GM12891 (cell line): Measurements from ENCODE around the gene GRK3.
"Not testable (repeated sequence)": the region's sequence is repeated elsewhere in the genome, so short reads cannot be mapped to it uniquely, and the experiment has no call there.

Experiments used
- DNase-seq: peaks from one replicate; pipeline ENCODE4 v3.0.0; 2011; ENCODE audit warnings: low spot score; ENCODE audit not compliant: insufficient read length
- FAIRE-seq: peaks from 2 replicates; lab custom pipeline; 2011; peaks lifted over from hg19 to GRCh38; lab: Jason Lieb, UNC
- PAX5 ChIP-seq: IDR thresholded peaks from 2 replicates; pipeline ENCODE4 v1.6.1; 2011; ENCODE audit warnings: low read length, moderate library complexity, mild to moderate bottlenecking; ENCODE audit not compliant: insufficient read depth, severe bottlenecking
- POLR2A ChIP-seq: IDR thresholded peaks from 2 replicates; pipeline ENCODE4 v1.6.1; 2011; ENCODE audit warnings: low read depth, low read length, control low read depth
- POLR2AphosphoS5 ChIP-seq: IDR thresholded peaks from 2 replicates; pipeline ENCODE4 v1.6.1; 2011; ENCODE audit warnings: low read depth, low read length, control low read depth
- POU2F2 ChIP-seq: IDR thresholded peaks from 2 replicates; pipeline ENCODE4 v1.6.1; 2011; ENCODE audit warnings: low read depth, mild to moderate bottlenecking, control low read depth, low read length, moderate library complexity
- SPI1 ChIP-seq: IDR thresholded peaks from 2 replicates; pipeline ENCODE4 v1.6.1; 2011; ENCODE audit warnings: low read depth, low read length, control low read depth
- TAF1 ChIP-seq: IDR thresholded peaks from 2 replicates; pipeline ENCODE4 v1.6.1; 2011; ENCODE audit warnings: low read depth, low read length, control low read depth

The GRK3 gene

DNA sequence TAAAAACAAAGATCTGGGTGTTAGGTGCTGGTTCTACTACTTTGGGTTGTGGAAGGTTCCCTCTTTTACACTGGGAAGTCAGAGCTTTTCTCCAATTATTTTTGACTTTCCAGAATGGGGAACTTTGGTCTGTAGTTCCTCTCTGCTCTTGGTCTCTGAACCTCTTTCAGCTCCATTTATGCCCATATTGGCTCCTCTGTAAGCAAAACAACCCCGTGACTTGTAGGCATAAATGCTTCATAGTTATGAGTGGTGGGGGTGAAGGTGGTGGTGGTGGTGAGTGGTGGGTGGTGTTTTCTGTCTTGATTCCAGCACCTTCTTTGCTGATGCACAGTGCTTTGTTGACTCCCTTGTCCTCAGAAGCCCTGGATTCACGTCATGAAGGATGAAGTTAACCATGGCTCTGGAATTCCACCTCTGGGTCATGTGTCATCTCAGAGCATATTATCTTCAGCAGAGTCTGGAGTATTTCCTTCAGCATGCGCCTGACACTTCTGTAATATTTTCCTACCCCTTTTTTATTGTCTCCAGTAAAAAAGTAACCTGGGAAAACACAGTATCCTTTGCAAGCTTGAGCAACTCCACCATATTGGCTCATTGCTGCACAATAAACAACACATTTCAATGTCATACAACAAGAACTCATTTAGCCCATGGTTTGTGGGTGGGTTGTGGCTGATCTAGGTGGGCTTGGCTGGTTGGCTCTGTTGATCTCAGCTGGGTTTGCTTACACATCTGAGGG lies 24.1 kb upstream of the GRK3 start:
- DNase-seq (no peak), FAIRE-seq (no peak)
- no peak for TF ChIP-seq POLR2A
- TF ChIP-seq SPI1: no peak
- TF ChIP-seq PAX5: no peak
- TF ChIP-seq TAF1: no peak
- no peak for TF ChIP-seq POU2F2
- TF ChIP-seq POLR2AphosphoS5: no peak

DNA sequence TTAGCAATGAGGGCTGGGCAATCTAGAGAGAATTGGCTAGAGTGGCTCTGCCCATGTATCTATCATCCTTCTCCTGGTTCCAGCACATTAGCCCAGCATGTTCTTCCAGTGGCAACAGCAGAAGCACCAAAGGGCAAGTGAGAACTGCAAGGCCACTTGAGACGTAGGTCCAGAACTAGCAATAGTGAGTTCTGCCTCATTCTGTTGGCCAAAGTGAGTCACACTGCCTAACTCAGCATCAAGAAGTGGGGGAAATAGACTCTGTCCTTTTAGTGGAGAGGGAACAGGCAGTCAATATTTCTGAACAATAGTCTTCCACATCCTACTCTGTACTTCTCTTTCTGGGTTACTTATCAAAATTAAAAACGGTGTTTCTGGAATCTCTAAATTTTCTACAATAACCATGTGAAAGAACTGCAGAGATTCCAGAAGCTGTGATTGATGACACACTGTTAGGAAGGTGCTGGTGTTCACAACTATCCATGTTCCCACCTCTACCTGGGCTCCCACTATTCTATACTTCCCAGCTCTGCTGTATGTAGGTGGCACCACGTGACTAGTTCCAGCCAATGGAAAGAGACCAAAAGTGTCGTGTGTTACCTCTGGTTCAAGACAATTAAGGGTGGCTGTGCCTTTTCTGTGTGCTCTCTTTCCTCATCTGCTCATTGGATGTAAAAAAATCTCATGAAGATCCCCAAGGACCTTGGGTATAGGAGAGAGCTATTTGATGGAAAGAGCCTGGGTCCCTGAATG lies 23.4 kb upstream of the GRK3 start:
- FAIRE-seq: no peak
- DNase-seq: no peak

GRCh38 chr22:25542191-25542590 lies 22.3 kb upstream of the GRK3 start:
- DNase-seq (no peak), FAIRE-seq (no peak)
- TF ChIP-seq TAF1 (no peak), SPI1 (no peak), PAX5 (no peak), POU2F2 (no peak), POLR2A (no peak), POLR2AphosphoS5 (no peak)

More for the DNA sequence above, 23.4 kb upstream of the GRK3 start:
- no peak for TF ChIP-seq POLR2A
- TF ChIP-seq POU2F2: no peak
- no peak for TF ChIP-seq PAX5

GRCh38 chr22:25542720-25543402 lies 21.6 kb upstream of the GRK3 start:
- no peak for DNase-seq
- TF ChIP-seq POLR2A (no peak), POU2F2 (no peak), SPI1 (no peak), PAX5 (no peak), TAF1 (no peak), POLR2AphosphoS5 (no peak)
- FAIRE-seq: no peak

DNA sequence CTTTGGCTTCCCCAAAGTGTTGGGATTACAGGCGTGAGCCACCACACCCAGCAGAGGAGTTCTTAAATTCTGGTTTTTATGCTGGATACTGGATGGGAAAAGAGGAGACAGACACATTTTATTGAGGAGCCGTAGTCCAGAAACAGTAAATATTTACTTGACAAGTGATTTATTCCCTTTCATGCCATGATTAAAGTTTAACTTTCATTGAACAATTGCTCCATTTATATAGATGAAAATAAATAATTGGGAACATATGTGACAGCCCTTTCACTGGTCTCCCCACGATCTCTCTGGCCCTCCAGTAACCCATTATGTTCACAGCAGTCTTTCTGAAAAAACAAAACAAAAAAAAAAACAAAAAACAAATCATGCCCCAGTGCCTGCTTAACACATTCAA lies 19.3 kb upstream of the GRK3 start:
- TF ChIP-seq POLR2AphosphoS5: no peak
- no peak for TF ChIP-seq PAX5
- no peak for TF ChIP-seq POLR2A
- TF ChIP-seq SPI1: no peak
- TF ChIP-seq TAF1: no peak
- no peak for TF ChIP-seq POU2F2
- FAIRE-seq (no peak), DNase-seq (no peak)

- TF ChIP-seq POLR2A: no peak
- TF ChIP-seq POLR2AphosphoS5: no peak
- no peak for TF ChIP-seq SPI1
- TF ChIP-seq PAX5: no peak
- TF ChIP-seq POU2F2: no peak
- TF ChIP-seq TAF1: no peak
- FAIRE-seq (no peak), DNase-seq (no peak)
These were observed 18.8 kb upstream of the GRK3 start for GRCh38 chr22:25545672-25546071.

DNA sequence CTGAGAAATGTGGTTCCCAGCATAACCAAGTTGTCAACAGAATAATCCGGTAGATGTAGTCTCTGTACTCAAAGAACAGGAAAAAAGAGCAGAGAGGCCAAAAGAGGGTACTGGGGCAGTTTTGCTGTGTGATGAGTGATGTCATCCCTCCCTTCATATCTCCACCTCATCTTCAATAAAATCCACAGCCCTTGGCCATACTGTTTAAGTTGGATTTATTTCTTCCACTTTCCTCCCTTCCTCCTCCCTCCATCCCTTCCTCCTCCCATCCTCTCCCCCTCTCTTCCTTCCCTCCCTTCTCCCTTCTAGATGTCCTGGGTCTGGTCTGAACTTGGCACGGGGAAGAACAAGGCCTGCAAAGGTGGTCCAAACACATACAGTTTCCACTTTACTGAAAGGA lies 18.2 kb upstream of the GRK3 start:
- FAIRE-seq: no peak
- TF ChIP-seq SPI1 (no peak), POLR2AphosphoS5 (no peak), TAF1 (no peak), POLR2A (no peak), PAX5 (no peak), POU2F2 (no peak)
- DNase-seq: no peak

DNA sequence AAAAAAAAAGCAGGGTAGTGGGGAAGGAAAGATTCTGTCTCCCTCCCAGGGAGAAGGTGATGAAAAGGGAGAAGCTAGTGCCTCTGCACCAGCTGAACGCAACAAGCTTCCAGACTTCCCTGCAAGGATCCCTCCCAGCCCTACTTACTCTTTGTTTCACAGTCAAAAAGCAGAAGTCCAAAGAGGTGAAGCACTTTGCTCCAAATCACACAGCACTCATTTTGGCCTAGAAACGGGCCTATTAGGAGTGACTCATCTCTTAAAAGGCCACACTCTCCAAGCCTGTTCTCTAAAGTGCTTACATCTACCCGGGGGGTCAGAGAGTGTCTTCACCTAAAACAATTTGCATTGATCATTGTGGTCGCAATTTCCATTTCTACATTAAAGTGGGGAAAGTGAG lies 17.7 kb upstream of the GRK3 start:
- no peak for TF ChIP-seq PAX5
- TF ChIP-seq SPI1: peak; percentile 93
- TF ChIP-seq POU2F2: no peak
- TF ChIP-seq POLR2AphosphoS5: no peak
- DNase-seq (no peak), FAIRE-seq (peak; percentile 76)

- FAIRE-seq (peak; percentile 60), DNase-seq (no peak)
- TF ChIP-seq POLR2AphosphoS5 (no peak), POU2F2 (no peak), SPI1 (no peak), TAF1 (no peak), PAX5 (no peak), POLR2A (no peak)
These were observed 15.5 kb upstream of the GRK3 start for GRCh38 chr22:25548866-25549464.

DNA sequence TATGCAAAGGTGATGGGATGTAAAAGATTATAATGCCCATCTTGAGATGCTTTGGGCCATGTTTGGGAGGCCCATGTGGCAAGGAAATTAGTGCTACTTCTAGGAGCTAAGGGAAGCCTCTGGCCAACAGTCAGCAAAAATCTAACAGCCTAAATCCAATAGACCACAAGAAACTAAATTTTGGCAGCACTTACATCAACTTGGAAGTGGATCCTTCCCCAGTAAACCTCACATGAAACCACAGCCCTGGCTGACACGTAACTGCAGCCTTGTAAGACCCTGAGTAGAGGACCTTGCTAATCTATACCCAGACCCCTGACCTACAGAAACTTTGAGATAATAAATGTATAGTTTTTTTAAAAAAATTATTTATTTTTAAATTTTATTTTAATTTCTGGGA lies 13.1 kb upstream of the GRK3 start:
- DNase-seq (no peak), FAIRE-seq (no peak)
- TF ChIP-seq TAF1 (no peak), POLR2A (no peak), POLR2AphosphoS5 (no peak), SPI1 (no peak), PAX5 (no peak), POU2F2 (no peak)

DNA sequence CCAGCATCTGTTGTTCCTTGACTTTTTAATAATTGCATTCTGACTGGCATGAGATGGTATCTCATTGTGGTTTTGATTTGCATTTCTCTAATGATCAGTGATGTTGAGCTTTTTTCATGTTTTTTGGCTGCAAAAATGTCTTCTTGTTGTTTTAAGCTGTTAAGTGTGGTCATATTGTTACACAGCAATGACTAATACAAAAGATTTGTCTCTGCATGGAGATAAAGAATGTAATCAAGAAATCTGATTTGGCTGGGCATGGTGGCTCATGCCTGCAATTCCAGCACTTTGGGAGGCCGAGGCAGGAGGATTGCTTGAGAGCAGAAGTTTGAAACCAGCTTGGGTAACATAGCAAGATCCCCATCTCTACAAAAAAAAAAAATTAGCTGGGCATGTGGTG lies 12.1 kb upstream of the GRK3 start:
- DNase-seq, FAIRE-seq: not testable (repeated sequence)
